ENCODE data around the gene SLCO4A1. TPM values are rescaled to one million over a fixed set of nuclear protein-coding genes. Genes with fewer than 3 reads are reported as not detected.

The SLCO4A1 gene
- total RNA-seq, 4 donors from 2014 or later, result 15.9 to 20.2 (median 19.2) TPM

- H3K27ac ChIP-seq, result no peak overlapping the region
- WGBS, 2 donors (ENCODE audit: low coverage in 1 of 2), result 60% methylated on average over 2 of the region's 25 CpGs; no CpG with 5 or more reads in 1 of the 2 donors
Observed at GRCh38 chr20:62658593-62659178, 16.4 kb downstream of the SLCO4A1 start.

GRCh38 chr20:62659488-62660239 lies 17.4 kb downstream of the SLCO4A1 start:
- peaks cover 0 to 9% of the 10 kb centered on the region in 2 donors for H3K36me3 ChIP-seq
- TF ChIP-seq POLR2AphosphoS5 (IDR thresholded peaks at IDR 0.05) (no peak), CTCF (IDR thresholded peaks at IDR 0.05) (no peak), EP300 (IDR thresholded peaks at IDR 0.05) (no peak), POLR2A (IDR thresholded peaks at IDR 0.05) (no peak)
- no peaks in the 10 kb centered on the region for H3K9me3 ChIP-seq
- no peak overlapping the region for H3K27ac ChIP-seq
- 79 to 92% methylated on average over 8 to 9 of the region's 29 CpGs for WGBS, 2 donors (ENCODE audit: low coverage in 1 of 2)
- no peaks in the 10 kb centered on the region for H3K27me3 ChIP-seq
- no peak overlapping the region for H3K4me3 ChIP-seq
- ATAC-seq, result no peak
- H3K4me1 ChIP-seq, result no peaks in the 10 kb centered on the region

More at GRCh38 chr20:62658593-62659178, 16.4 kb downstream of the SLCO4A1 start:
- TF ChIP-seq POLR2AphosphoS5 (IDR thresholded peaks at IDR 0.05) (no peak), POLR2A (IDR thresholded peaks at IDR 0.05) (no peak), CTCF (IDR thresholded peaks at IDR 0.05) (no peak), EP300 (IDR thresholded peaks at IDR 0.05) (no peak)
- Histone ChIP-seq H3K4me1 (peaks cover 0 to 6% (median 0%) of the 10 kb centered on the region in 3 donors), H3K27me3 (no peaks in the 10 kb centered on the region), H3K36me3 (peaks cover 0 to 9% of the 10 kb centered on the region in 2 donors), H3K9me3 (no peaks in the 10 kb centered on the region), H3K4me3 (no peak overlapping the region)
- ATAC-seq, result no peak

- Histone ChIP-seq H3K4me3 (no peak overlapping the region), H3K36me3 (peaks cover 0 to 9% of the 10 kb centered on the region in 2 donors), H3K4me1 (no peaks in the 10 kb centered on the region), H3K9me3 (no peaks in the 10 kb centered on the region), H3K27me3 (peaks cover 2% of the 10 kb centered on the region), H3K27ac (no peak overlapping the region)
- 76% methylated on average over 6 of the region's 15 CpGs; no CpG with 5 or more reads in 1 of the 2 donors for WGBS, 2 donors (ENCODE audit: low coverage in 1 of 2)
- TF ChIP-seq CTCF (IDR thresholded peaks at IDR 0.05), result no peak
- no peak for TF ChIP-seq POLR2A (IDR thresholded peaks at IDR 0.05)
- TF ChIP-seq EP300 (IDR thresholded peaks at IDR 0.05), result no peak
- no peak for TF ChIP-seq POLR2AphosphoS5 (IDR thresholded peaks at IDR 0.05)
- ATAC-seq, result no peak
Observed at GRCh38 chr20:62660240-62660615, 17.9 kb downstream of the SLCO4A1 start.

GRCh38 chr20:62660768-62661167 lies 18.5 kb downstream of the SLCO4A1 start:
- peaks cover 0 to 9% of the 10 kb centered on the region in 2 donors for H3K36me3 ChIP-seq
- H3K4me1 ChIP-seq, result no peaks in the 10 kb centered on the region
- peaks cover 7% of the 10 kb centered on the region for H3K27me3 ChIP-seq
- TF ChIP-seq CTCF (IDR thresholded peaks at IDR 0.05), result no peak
- no peak for TF ChIP-seq POLR2A (IDR thresholded peaks at IDR 0.05)
- TF ChIP-seq EP300 (IDR thresholded peaks at IDR 0.05), result no peak
- no peak for TF ChIP-seq POLR2AphosphoS5 (IDR thresholded peaks at IDR 0.05)
- H3K9me3 ChIP-seq, result no peaks in the 10 kb centered on the region
- WGBS, 2 donors (ENCODE audit: low coverage in 1 of 2), result 73 to 90% methylated on average over 2 to 9 of the region's 18 CpGs
- no peak overlapping the region for H3K27ac ChIP-seq
- H3K4me3 ChIP-seq, result no peak overlapping the region
- no peak for ATAC-seq
